ENCODE results near the gene CAMKK1.
A peak's percentile ranks its signal among the peaks of the same experiment; 100 is the strongest.

The CAMKK1 gene

GRCh38 chr17:3893003-3893719 is at the start of gene CAMKK1:
CAMKK1 (minus strand) TSS chr17:3893053; CDS start chr17:3885687, 7,366 bp downstream.
- DNase-seq (ENCODE audit: low spot score): peak; percentile 99

- DNase-seq (ENCODE audit: low spot score): no peak
Measured at GRCh38 chr17:3940965-3941698, 48.3 kb upstream of the CAMKK1 start.

- no peak for DNase-seq (ENCODE audit: low spot score)
Measured at GRCh38 chr17:3937359-3937758, 44.5 kb upstream of the CAMKK1 start.

- DNase-seq (ENCODE audit: low spot score): peak; percentile 71
Measured at GRCh38 chr17:3935825-3936355, 43.0 kb upstream of the CAMKK1 start.

- DNase-seq (ENCODE audit: low spot score): peak; percentile 85
Measured at GRCh38 chr17:3935140-3935542, 42.3 kb upstream of the CAMKK1 start.

GRCh38 chr17:3929764-3930163 is 36.9 kb upstream of the CAMKK1 start:
- DNase-seq (ENCODE audit: low spot score): no peak

GRCh38 chr17:3929181-3929580 is 36.3 kb upstream of the CAMKK1 start:
- no peak for DNase-seq (ENCODE audit: low spot score)

- DNase-seq (ENCODE audit: low spot score): no peak
Measured at GRCh38 chr17:3928406-3928805, 35.6 kb upstream of the CAMKK1 start.

GRCh38 chr17:3927628-3928340 is 34.9 kb upstream of the CAMKK1 start:
- DNase-seq (ENCODE audit: low spot score): no peak

GRCh38 chr17:3926860-3927627 is 34.2 kb upstream of the CAMKK1 start:
- DNase-seq (ENCODE audit: low spot score): no peak

GRCh38 chr17:3925684-3926485 is 33.0 kb upstream of the CAMKK1 start:
- no peak for DNase-seq (ENCODE audit: low spot score)

- DNase-seq (ENCODE audit: low spot score): no peak
Measured at GRCh38 chr17:3924512-3925350, 31.9 kb upstream of the CAMKK1 start.

- no peak for DNase-seq (ENCODE audit: low spot score)
Measured at GRCh38 chr17:3923466-3924190, 30.8 kb upstream of the CAMKK1 start.

- DNase-seq (ENCODE audit: low spot score): no peak
Measured at GRCh38 chr17:3922765-3923164, 29.9 kb upstream of the CAMKK1 start.

GRCh38 chr17:3921502-3922319 is 28.9 kb upstream of the CAMKK1 start:
- no peak for DNase-seq (ENCODE audit: low spot score)

GRCh38 chr17:3921006-3921405 is 28.2 kb upstream of the CAMKK1 start:
- no peak for DNase-seq (ENCODE audit: low spot score)

GRCh38 chr17:3919123-3919624 is 26.3 kb upstream of the CAMKK1 start:
- DNase-seq (ENCODE audit: low spot score): no peak

Measured in AG08396 (cell line).